HG02884 (cell line): ENCODE data around the gene PRODH2.
"Not testable (repeated sequence)": the region's sequence is repeated elsewhere in the genome, so short reads cannot be mapped to it uniquely, and the experiment has no call there.

Experiments
- ATAC-seq: cut with Tn5 transposase; IDR thresholded peaks from one replicate; pipeline ENCODE4 v1.9.1; 2021; ENCODE audit warnings: mild to moderate bottlenecking, moderate library complexity; ENCODE audit not compliant: unreplicated experiment

PRODH2 gene

DNA sequence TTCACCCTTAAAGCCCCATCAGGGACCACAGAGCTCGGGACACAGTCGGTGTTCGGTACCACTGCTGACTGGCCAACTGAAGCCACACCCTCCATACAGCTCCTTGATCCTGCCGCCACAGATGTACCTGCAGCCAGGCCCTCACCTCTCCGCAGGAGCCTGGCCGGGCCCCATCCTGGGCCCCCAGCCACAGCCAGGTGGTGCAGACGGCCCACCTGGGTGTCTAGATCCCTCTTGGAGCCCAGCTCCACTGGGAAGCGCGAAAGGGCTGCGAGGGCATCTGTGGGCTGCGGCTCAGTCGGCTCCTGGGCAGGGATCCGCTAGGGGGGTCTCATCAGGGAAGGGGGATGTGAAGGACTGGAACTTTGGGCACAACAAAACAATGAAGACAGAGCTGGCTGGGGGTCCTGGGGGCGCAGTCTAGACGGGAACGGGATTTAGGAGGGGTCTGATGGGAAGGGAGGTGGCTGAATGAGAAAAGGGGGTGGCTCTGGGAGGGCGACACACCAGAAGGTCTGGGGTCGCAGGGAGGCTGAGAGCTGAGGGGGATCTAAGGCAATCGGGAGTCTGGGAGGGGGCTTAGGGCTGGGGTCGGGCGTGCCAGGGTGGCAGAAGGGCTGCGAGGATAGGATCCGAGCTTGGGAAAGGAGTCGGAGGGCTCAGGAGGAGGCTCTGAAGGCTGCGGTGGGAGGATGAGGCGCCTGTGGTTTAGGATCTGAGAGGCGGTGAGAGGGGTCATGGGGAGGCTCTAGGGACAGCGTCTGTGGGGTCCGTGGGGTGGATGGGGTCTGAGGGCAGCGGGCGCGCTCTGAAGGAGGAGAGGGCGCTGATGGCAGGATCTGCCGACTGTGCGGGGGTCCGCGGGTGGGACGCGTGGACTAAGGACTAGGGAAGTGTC is 15.8 kb downstream of the PRODH2 start:
- ATAC-seq, result no peak

DNA sequence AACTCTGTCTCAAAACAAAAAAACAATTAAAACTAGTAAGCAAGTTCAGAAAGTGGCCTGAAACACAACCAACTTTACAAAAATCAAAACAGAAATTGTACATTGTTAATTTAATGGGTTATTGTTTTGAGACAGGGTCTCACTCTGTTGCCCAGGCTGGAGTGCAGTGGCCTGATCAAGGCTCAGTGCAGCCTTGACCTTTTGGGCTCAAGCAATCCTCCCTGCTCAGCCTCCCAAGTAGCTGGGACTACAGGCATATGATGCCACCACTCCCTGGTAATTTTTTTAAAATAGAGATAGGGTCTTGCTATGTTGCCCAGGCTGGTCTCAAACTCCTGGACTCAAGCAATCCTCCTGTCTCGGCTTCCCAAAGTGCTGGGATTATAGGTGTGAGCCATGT is 17.1 kb downstream of the PRODH2 start:
- ATAC-seq, result not testable (repeated sequence)

DNA sequence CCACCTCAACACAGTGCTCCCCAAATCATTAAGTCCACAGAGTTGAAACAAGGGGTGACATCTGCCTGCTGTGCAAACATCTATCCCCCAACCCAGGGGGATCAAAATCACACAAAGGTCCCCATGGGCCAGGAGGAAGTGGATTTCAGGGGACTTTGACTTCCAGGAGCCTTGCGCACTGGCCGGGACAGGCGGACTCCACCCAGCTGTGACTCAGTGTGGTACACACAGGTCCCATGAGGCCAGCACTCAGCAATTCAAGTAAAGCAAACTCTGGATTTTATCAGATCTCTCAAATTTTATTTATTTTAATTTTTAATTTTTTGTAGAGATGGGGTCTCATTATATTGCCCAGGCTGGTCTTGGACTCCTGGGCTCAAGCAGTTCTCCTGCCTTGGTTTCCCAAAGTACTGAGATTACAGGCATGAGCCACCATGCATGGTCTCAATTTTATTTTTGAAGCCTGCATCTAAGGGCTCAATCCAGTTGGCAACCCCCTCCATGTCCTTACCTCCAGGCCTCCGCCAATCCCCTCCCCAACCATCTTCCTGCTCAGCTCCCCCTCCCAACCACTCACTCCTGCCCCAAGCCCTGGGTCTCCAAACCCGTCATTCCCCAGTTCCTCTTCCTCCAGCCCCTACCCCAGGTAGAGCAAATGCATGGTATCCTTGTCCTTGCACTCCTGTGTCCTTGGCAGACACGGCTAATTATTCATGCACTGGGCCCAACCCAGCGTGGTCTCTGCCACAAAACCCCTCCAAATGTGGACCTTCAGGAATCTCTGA is 19.1 kb downstream of the PRODH2 start:
- no peak for ATAC-seq

DNA sequence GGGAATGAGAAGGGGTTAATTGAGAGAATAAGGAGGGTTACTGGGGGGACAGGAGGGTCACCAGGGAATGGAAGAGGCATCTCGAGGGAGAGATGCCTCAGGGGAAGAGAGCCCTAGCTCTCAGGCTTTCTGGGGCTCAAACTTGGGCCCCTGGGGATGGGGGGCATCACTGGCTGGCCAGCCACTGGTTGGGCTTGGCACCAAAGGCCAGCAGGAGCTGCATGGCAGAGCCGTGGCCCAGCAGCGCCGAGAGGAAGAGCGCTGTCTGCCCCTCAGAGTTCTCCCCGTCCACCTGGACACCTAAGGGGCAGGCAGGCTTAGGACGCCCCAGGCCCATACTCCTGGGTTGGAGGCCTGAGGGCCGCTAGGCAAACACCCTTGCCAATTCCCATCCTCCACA is 19.8 kb downstream of the PRODH2 start:
- ATAC-seq, result no peak

DNA sequence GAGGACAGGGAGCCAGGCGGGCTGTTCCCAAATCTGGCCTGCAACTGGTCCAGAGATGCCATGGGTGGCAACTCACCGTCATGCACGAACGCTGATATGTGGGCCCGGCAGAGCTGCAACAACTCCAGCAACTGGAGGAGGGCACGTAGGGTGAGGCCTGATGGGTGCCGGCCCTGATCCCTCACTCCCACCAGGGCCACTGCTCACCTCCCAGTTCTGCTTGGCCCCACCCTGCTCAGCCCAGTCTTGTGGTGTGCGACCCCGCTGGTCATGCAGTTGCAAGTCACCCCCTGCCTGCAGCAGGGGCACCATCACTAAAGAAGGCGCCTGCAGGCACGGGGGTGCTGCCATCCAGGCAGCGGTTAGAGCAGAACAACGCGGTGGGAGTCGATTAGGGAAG is 20.3 kb downstream of the PRODH2 start:
- ATAC-seq, result no peak

DNA sequence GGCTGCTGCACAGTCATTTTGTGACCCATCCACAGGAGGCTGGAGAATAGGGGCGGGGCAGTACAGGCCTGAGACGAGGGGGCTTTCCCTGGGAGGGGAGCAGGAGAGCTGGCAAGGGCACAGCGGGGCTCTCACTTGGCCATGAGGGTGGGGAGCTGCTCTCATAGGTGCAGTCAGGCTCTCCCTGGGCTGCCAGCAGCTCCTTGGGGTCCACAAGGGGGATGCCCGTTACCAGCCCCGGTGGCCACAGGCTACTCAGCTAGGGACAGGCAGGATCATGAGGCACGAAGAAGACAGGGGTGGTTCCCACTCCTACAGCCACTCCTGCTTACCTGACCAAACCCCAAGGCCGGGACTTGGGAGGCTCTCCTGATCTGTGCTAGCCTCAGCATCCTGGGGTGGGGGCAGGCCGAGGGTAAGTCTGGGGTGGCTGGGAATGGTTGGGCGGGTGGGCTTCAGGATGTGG is 20.8 kb downstream of the PRODH2 start:
- no peak for ATAC-seq

DNA sequence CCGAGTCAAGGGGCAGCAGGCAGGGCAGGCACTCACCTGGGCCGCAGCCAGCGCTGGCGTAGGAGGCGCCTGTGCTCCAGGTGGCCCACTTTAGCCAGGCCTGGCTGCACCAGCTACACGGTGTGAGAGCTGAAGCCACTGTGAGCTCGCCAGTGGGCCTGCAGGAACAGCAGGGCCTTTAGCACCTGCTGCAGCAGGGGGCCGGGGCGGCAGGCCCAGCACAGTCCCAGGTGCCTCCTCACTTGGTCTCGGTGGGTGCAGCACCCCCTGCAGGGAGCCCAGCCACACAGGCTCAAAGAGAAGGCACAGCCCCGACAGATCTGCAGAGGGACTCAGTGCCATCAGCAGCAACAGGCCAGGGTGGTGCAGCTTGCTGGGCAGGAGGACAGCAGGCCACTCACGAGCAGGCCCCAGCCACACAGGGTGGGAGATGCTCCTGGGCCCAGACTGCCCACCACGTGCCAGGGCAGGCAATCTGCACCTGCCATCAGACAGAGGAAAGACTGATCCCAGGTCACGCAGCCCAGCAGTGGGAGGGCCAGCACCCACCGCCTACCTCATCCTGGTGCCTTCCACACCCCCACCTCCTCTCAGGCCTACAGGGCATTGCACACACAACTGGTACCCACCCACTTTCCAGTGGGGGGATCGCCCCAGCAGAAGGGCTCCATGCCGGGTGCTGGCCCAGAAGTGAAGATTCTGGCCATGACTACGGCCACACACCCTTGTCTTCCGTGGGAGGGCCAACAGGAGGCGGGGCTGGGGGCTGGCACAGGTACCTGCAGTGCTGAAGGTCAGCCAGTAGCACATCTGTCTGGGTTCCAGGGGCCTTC is 21.4 kb downstream of the PRODH2 start:
- ATAC-seq, result no peak

DNA sequence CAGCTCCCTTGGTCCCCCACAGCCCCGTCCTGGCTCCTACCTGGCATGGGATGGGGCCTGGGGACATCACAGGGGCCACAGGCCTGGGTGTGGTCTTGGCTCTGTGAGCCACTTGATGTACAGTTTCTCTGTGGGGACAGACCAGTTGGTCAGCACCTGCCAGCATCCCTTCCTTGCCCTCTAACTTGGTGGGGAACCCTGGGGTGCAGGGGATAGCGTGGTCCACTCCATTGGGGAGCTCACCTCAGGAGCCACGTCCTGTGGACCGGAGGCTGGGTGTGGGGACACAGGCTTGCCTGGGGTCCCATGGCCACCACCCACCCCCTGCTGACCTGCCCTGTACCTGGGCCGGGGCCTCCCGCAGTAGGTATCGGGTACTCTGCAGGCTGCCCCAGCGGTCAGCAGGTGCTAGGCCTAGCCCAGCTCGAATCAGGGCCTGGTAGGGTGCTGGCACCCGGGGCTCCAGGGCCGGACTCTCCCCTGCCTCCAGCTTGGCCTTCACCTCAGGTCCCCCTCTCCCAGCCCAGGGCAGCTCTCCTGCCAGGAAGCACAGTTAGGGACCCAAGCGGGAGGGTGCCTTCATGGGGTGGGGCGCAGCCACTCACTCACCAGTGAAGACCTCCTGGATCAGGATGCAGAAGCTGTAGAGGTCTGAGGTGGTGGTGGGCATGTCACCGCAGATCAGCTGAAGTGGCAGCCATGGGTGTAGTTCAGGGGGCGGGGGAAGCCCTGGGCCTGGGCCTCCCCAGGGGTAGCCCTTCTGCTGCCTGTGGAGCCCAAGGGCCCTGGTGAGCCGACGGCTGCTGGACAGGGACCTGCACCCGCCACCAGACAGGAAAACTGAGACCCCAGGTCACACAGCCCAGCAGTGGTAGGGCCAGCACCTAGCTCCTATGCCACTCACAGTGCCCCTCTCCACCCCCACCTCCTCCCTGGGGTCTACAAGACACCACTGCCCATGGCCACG is 22.4 kb downstream of the PRODH2 start:
- no peak for ATAC-seq

DNA sequence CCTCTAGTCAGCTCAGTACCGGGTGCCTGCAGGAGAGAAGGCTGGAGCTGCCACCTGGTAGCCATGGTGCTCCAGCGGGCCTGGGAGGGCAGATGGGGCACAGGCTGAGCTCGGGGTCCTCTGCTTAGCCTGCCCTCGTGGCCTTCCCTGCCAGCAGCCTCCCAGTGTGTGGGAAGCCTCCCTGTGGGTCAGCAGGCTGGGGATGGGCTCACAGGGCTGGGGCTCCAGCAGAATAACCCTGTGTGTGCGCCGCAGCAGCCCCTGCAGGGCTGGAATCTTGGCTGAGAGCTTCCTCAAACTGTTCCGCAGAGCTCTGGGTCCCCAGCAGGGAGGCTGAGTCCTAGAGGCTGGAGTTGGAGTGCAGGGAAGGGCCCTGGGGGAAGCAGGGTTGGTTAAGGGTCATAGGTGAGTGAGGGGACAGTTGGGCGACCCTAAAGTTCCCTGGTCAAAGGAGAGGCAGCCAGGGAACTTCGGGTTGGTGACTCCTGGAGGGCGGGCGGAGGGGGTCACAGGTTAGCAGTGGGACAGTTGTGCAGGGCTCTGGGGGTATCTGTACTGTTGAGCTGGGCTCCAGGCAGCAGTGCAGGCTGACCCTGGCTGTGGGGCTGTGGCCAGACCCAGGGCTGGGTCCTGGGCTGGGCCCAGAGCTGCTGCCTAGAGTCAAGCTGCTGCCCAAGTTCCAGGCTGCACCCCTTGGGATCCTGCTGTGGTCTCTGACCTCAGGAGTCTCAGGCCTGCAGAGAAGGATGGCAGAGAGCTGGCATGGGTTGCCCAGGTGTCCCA is 23.3 kb downstream of the PRODH2 start:
- ATAC-seq, result no peak

DNA sequence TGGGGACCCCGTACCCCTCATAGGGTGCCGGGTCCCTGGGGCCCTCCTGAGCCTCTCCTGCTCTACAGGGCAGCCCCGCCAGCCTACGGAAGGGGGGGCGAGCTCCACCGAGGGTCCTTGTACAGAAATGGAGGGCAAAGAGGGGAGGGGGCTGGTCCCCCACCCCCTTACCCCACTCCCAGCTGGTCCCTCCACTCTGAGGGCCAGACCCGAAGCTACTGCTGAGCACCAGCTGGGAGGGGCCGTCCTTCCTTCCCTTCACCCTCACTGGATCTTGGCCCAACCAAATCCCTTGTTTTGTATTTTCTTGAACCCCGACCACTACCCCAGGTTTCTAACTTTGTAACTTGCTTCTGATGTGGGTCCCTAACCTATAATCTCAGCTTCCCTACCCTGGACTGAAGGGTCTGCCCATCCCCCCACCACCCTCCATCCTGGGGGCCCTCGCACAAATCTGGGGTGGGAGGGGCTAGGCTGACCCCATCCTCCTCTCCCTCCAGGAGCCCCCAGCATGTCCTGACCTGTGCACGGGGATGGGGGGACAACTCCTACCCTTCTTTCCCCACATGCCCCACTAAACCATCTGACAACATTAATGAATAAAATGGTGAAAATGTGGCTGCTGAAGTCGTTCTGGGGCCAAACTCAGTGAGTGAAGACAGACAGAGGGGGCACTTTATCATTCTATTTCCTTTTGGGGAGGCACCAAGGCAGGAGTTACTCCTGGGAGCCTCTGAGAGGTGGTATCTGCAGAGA is 24.3 kb downstream of the PRODH2 start:
- no peak for ATAC-seq

DNA sequence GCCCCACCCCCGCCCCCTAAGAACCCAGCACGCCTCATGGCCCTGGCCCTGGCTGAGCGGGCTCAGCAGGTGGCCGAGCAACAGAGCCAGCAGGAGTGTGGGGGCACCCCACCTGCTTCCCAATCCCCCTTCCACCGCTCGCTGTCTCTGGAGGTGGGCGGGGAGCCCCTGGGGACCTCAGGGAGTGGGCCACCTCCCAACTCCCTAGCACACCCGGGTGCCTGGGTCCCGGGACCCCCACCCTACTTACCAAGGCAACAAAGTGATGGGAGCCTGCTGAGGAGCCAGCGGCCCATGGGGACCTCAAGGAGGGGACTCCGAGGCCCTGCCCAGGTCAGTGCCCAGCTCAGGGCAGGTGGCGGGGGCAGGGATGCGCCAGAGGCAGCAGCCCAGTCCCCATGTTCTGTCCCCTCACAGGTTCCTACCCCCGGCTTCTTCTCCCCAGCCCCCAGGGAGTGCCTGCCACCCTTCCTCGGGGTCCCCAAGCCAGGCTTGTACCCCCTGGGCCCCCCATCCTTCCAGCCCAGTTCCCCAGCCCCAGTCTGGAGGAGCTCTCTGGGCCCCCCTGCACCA is 25.3 kb downstream of the PRODH2 start:
- ATAC-seq, result no peak

DNA sequence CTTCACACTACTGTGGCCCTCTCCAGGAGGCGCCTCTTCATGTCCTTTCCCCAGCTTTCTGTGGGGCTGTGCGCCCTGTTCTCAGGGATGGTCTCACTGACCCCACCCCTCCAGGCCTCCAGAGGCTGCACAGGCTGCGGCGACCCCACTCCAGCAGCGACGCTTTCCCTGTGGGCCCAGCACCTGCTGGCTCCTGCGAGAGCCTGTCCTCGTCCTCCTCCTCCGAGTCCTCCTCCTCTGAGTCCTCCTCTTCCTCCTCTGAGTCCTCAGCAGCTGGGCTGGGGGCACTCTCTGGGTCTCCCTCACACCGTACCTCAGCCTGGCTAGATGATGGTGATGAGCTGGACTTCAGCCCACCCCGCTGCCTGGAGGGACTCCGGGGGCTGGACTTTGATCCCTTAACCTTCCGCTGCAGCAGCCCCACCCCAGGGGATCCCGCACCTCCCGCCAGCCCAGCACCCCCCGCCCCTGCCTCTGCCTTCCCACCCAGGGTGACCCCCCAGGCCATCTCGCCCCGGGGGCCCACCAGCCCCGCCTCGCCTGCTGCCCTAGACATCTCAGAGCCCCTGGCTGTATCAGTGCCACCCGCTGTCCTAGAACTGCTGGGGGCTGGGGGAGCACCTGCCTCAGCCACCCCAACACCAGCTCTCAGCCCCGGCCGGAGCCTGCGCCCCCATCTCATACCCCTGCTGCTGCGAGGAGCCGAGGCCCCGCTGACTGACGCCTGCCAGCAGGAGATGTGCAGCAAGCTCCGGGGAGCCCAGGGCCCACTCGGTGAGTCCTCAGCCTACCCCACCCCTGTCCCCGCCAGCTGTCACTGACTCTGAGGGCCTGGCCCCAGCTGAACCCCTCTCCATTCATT is 26.1 kb downstream of the PRODH2 start:
- no peak for ATAC-seq

DNA sequence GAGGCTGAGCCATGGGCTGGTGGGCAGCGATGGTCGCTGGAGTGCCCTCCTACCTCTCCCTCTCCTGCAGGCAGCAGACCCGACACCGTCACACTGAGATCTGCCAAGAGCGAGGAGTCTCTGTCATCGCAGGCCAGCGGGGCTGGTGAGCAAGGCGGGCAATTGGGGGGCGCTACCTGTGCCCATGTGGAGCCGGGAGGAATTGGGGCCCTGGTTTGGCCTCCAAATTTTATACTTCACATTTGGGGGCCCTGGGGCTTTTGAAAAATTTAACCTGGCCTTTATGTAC is 27.4 kb downstream of the PRODH2 start:
- ATAC-seq, result no peak

DNA sequence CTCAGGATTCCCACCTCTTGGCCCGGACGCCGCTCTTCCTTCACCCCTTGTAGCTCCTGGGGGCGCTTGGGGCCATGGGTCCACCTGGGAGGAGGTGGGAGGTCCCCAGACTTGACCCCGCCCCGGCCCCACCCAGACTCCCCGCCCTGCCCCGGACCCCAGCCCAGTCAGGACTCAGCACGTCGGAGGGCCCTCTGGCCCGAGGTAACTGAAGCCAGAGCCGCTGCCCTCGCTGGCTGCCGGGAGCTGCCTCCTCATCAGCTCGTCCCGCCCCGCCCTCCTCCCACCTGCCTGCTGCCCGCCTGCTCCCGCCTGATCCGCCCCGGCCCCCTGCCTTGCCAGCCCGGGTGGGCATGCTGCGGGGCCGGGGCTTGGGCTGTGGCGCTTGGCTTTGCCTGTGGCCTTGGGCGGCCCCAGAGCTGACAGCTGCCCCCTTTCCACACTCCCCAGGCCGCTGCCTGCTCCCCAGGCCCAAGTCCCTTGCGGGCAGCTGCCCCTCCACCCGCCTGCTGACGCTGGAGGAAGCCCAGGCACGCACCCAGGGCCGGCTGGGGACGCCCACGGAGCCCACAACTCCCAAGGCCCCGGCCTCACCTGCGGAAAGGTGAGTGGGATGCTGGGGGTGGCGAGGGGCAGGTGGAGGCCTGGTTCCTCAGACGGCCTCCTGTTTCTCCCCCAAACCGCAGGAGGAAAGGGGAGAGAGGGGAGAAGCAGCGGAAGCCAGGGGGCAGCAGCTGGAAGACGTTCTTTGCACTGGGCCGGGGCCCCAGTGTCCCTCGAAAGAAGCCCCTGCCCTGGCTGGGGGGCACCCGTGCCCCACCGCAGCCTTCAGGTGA is 27.9 kb downstream of the PRODH2 start:
- ATAC-seq, result no peak

DNA sequence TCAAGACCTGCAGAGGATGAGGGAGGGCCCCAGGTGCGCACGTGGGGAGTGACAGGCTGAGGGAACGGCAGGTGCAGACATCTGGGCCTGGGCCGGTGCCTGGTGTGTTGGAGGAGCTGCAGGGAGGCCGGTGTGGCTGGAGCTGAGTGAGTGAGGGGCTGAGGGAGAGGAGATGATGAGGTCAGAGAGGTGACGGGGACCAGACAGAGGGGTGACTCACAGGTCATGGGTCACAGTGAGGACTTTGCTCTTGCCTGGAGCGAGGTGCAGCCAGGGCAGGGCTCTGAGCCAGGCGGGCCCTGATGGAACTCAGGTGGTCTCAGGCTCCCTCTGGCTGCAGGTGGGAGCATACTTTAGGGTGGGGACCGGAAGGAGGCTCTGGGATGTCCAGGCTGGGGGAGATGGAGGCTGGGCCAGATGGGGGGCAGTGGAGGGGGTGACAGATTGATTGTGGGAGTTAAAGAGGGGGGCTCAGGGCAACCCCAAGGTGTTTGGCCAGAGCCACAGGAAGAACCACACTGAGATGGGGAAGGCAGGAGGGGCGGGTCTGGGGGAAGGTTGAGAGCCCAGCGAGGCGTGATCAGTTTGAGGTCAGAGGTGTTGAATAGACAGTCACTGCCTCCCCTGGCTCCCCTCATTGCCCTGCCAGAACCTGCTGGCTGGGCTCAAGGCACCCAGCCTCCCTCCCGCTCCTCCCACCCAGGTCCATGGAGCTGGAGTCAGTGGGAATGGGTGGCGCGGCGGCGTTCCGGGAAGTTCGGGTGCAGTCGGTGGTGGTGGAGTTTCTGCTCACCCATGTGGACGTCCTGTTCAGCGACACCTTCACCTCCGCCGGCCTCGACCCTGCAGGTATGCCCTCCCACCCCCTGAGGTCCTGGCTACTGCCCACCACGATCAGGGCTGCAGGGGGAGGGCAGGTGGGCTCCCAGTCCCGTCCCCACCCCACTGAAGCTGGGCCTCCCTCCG is 28.9 kb downstream of the PRODH2 start:
- ATAC-seq, result no peak
